Heart left ventricle (tissue), 13 donors: ENCODE results near the gene ZNF343.

Experiments used
- POLR2A ChIP-seq, 2 donors: fragments of 450-650 bp; IDR thresholded peaks; one replicate each; pipeline ENCODE4 v1.6.1; 2017; ENCODE audit warnings: antibody characterized with exemption in 2 of 2, mild to moderate bottlenecking in 2 of 2, moderate library complexity in 2 of 2
- TF ChIP-seq, protein P1 (sequence below), 12 donors: fragments of 200-600 bp; sonication (generic) in 4 of 12; IDR thresholded peaks; one replicate each; pipeline versions ENCODE4 v1.5.0 to v1.8.0; 2018 to 2022; ENCODE audit warnings: antibody characterized with exemption in 12 of 12, mild to moderate bottlenecking in 5 of 12
- donor health status: ischemic (EF 13 %, LVEDD 7.1; RV severe dilation, severe dysfunction).
- donor health status: DM: no; HTN: yes; CAD: no.
- donor health status: DM: no; HTN: no; CAD: no.
- donor health status: ischemic (EF 25% LVEDD 6.9; RV normal size, moderate dysfunction).
- donor health status: ischemic (EF 25% LVEDD 5.7; RV mildly dilated, moderate dysfunction).
- donor health status: ischemic (EF 35%, LVEDD 5.7; RV mildly dilated, moderate dysfunction).
- donor health status: nonischemic (EF 11% LVEDD 7.7; RV severe dilation, severe dysfunction).
- donor health status: DM: yes; HTN: yes; CAD: no.
- donor health status: PGD.
- donor health status: ischemic (EF 29% LVEDD 5.4; RV normal size, mild dysfunction).
- donor health status: nonischemic (EF 23%, LVEDD 6.1; RV moderate dilation, normal function).

DNA sequence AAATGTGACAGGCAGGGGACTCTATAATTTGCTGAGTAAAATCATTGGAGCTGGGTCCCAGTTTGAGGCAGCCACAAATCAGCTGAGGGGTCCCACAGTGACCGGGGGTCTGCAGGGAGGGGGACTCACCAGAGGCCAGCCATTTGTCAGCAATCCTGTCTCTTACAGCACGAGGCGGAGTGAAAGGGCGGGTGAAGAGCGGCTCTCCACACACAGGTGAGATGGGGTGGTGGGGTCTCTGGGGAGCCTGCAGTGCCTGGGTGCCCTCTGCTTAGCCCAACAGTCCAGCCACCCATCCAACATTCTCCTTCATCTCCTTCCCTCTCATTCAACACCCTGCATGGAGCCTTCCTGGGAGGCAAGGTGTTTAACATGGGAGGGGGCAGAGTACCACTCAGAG, 28.4 kb upstream of the ZNF343 start:
- TF ChIP-seq, protein P1, sequence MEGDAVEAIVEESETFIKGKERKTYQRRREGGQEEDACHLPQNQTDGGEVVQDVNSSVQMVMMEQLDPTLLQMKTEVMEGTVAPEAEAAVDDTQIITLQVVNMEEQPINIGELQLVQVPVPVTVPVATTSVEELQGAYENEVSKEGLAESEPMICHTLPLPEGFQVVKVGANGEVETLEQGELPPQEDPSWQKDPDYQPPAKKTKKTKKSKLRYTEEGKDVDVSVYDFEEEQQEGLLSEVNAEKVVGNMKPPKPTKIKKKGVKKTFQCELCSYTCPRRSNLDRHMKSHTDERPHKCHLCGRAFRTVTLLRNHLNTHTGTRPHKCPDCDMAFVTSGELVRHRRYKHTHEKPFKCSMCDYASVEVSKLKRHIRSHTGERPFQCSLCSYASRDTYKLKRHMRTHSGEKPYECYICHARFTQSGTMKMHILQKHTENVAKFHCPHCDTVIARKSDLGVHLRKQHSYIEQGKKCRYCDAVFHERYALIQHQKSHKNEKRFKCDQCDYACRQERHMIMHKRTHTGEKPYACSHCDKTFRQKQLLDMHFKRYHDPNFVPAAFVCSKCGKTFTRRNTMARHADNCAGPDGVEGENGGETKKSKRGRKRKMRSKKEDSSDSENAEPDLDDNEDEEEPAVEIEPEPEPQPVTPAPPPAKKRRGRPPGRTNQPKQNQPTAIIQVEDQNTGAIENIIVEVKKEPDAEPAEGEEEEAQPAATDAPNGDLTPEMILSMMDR (IDR thresholded peaks at IDR 0.05) = no peak
- TF ChIP-seq POLR2A (IDR thresholded peaks at IDR 0.05) = no peak
